Natural killer cell (primary cell): Measurements from ENCODE around the gene CCNB3. TPM values are rescaled to one million over a fixed set of nuclear protein-coding genes. Genes with fewer than 3 reads are reported as not detected.

ENCODE experiments used
- ATAC-seq, 3 donors: fragments of 150-1000 bp in 2 of 3; fragments of 200-7000 bp in 1 of 3; cut with Tn5 transposase; 1 replicate in 1 of 3; 2 replicates in 2 of 3; pipeline ENCODE4 v1.10.0; 2021; ENCODE audit warnings: mild to moderate bottlenecking in 2 of 3, moderate library complexity in 2 of 3
- DNase-seq, 2 donors: peaks; one replicate each; pipeline versions ENCODE4 v3.0.0 to v3.0.0-alpha.2; 2013 to 2021; ENCODE audit warnings: mixed read lengths in 1 of 2
- H3K27ac ChIP-seq: one replicate; pipeline ENCODE4 v1.5.1; 2013; ENCODE audit warnings: mild to moderate bottlenecking, low read length
- H3K27me3 ChIP-seq: one replicate; pipeline ENCODE4 v1.6.1; 2013; ENCODE audit warnings: low read length; ENCODE audit not compliant: control insufficient read depth, insufficient read depth
- H3K36me3 ChIP-seq: one replicate; pipeline ENCODE4 v1.6.1; 2013; ENCODE audit warnings: low read length; ENCODE audit not compliant: control insufficient read depth, insufficient read depth
- H3K4me1 ChIP-seq: one replicate; pipeline ENCODE4 v1.6.1; 2013; ENCODE audit warnings: low read length; ENCODE audit not compliant: control insufficient read depth, insufficient read depth
- H3K4me3 ChIP-seq: one replicate; pipeline ENCODE4 v1.5.1; 2013; ENCODE audit warnings: low read length
- H3K9me3 ChIP-seq: one replicate; pipeline ENCODE4 v1.6.1; 2013; ENCODE audit warnings: low read length; ENCODE audit not compliant: control insufficient read depth, insufficient read depth
- H3K27ac Mint-ChIP-seq, 2 donors: one replicate each; pipeline ENCODE4 v1.8.0; 2022; ENCODE audit warnings: mild to moderate bottlenecking in 2 of 2, mixed read lengths in 2 of 2, moderate library complexity in 1 of 2
- H3K27me3 Mint-ChIP-seq, 2 donors: one replicate each; pipeline ENCODE4 v1.8.0; 2022; ENCODE audit warnings: low read depth in 2 of 2, mixed read lengths in 2 of 2
- H3K36me3 Mint-ChIP-seq: one replicate; pipeline ENCODE4 v1.8.0; 2022; ENCODE audit warnings: mixed read lengths
- H3K4me1 Mint-ChIP-seq, 2 donors: one replicate each; pipeline ENCODE4 v1.8.0; 2022; ENCODE audit warnings: mixed read lengths in 2 of 2
- H3K4me3 Mint-ChIP-seq: one replicate; pipeline ENCODE4 v1.8.0; 2022; ENCODE audit warnings: mild to moderate bottlenecking, moderate library complexity, mixed read lengths
- H3K9me3 Mint-ChIP-seq, 2 donors: one replicate each; pipeline ENCODE4 v1.8.0; 2022; ENCODE audit warnings: mixed read lengths in 2 of 2
- WGBS: methylation state at CpG from one replicate; pipeline ENCODE4 v1.1.7; 2013; ENCODE audit warnings: missing lambda C conversion rate; ENCODE audit not compliant: insufficient coverage; 5-methylcytosine and 5-hydroxymethylcytosine counted together
- intact Hi-C: fragments of 100-400 bp; cut with micrococcal nuclease; formaldehyde crosslinking; loops from one replicate; pipeline ENCODE4 v1.14.2; 2022
- total RNA-seq, 4 donors: library from RNA; stranded (reverse); fragments of 120-200 nt in 1 of 4; gene quantifications; one replicate each; pipeline versions ENCODE4 v1.2.3 to v1.2.4, GENCODE V29; 2013 to 2022
- TF ChIP-seq, protein P1 (sequence below): fragments of 200-600 bp; IDR thresholded peaks from one replicate; pipeline ENCODE4 v1.8.0; 2022; ENCODE audit warnings: antibody characterized with exemption

The CCNB3 gene
- total RNA-seq, 3 donors from 2014 or later (not counting 1 experiment from before 2014, with no cell fraction given) = 3.4 to 8.7 (median 4.3) TPM

DNA sequence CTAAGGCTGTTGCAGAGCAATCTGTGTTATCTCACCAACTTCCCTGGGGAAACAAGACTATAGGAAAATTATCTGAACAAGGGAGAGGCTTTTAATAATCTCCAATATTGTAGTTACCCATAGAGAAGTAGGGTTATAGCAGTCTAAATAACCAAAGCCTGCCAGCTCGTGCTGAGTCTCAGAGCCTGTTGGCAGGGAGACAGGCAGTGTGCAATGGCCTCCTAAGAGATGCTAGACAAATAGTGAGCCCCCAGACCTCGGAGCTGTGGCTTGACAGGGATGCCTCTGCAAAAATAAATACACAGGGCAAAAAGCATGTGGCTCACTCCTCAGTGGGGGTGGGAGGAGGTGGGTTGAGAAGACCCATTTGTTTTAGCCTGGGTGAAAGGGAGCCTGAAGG, 189.3 kb downstream of the CCNB3 start:
- WGBS = 75% methylated on average over 2 of the region's 2 CpGs
- DNase-seq (no peak), ATAC-seq (no peak)
- no peak overlapping the region for H3K4me3 Mint-ChIP-seq
- intact Hi-C loops = no loop called here
- no peak overlapping the region for H3K27ac ChIP-seq
- H3K27me3 Mint-ChIP-seq = peaks cover 2 to 12% of the 10 kb centered on the region in 2 donors
- H3K9me3 ChIP-seq = no peaks in the 10 kb centered on the region
- H3K4me3 ChIP-seq = no peak overlapping the region
- no peaks in the 10 kb centered on the region for H3K4me1 ChIP-seq
- H3K9me3 Mint-ChIP-seq = no peaks in the 10 kb centered on the region
- H3K36me3 Mint-ChIP-seq = no peaks in the 10 kb centered on the region
- H3K27ac Mint-ChIP-seq = no peak overlapping the region
- peaks cover 12 to 48% of the 10 kb centered on the region in 2 donors for H3K4me1 Mint-ChIP-seq
- no peaks in the 10 kb centered on the region for H3K36me3 ChIP-seq
- H3K27me3 ChIP-seq = no peaks in the 10 kb centered on the region
- TF ChIP-seq, protein P1, sequence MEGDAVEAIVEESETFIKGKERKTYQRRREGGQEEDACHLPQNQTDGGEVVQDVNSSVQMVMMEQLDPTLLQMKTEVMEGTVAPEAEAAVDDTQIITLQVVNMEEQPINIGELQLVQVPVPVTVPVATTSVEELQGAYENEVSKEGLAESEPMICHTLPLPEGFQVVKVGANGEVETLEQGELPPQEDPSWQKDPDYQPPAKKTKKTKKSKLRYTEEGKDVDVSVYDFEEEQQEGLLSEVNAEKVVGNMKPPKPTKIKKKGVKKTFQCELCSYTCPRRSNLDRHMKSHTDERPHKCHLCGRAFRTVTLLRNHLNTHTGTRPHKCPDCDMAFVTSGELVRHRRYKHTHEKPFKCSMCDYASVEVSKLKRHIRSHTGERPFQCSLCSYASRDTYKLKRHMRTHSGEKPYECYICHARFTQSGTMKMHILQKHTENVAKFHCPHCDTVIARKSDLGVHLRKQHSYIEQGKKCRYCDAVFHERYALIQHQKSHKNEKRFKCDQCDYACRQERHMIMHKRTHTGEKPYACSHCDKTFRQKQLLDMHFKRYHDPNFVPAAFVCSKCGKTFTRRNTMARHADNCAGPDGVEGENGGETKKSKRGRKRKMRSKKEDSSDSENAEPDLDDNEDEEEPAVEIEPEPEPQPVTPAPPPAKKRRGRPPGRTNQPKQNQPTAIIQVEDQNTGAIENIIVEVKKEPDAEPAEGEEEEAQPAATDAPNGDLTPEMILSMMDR = no peak

Other genes starting within 250 kb of the CCNB3 start
- not detected for gene AKAP4, start 3.8 kb upstream of the CCNB3 start, total RNA-seq